ENCODE results near the gene CITED4.

CITED4 gene

DNA sequence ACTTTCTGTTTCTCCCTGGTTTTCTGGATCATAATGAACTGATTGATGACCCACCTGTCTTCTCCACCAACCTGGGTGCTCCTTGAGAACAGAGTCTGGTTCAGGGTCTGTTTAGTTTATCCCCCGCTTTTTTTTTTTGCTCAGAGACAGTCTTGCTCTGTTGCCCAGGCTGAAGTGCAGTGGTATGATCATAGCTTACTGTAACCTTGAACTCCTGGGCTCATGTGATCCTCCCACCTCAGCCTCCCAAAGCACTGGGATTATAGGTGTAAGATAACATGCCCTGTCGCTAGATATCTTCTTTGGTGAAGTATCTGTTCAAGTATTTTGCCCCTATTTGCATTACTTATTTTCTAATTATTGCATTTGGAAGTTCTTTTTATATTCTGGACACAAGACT lies 30.2 kb upstream of the CITED4 start:
- no peak for DNase-seq
- TF ChIP-seq, protein P1, sequence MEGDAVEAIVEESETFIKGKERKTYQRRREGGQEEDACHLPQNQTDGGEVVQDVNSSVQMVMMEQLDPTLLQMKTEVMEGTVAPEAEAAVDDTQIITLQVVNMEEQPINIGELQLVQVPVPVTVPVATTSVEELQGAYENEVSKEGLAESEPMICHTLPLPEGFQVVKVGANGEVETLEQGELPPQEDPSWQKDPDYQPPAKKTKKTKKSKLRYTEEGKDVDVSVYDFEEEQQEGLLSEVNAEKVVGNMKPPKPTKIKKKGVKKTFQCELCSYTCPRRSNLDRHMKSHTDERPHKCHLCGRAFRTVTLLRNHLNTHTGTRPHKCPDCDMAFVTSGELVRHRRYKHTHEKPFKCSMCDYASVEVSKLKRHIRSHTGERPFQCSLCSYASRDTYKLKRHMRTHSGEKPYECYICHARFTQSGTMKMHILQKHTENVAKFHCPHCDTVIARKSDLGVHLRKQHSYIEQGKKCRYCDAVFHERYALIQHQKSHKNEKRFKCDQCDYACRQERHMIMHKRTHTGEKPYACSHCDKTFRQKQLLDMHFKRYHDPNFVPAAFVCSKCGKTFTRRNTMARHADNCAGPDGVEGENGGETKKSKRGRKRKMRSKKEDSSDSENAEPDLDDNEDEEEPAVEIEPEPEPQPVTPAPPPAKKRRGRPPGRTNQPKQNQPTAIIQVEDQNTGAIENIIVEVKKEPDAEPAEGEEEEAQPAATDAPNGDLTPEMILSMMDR (IDR thresholded peaks at IDR 0.05; ENCODE audit: low read depth, low read length): no peak
- no peaks in the 10 kb centered on the region for H3K27me3 ChIP-seq

DNA sequence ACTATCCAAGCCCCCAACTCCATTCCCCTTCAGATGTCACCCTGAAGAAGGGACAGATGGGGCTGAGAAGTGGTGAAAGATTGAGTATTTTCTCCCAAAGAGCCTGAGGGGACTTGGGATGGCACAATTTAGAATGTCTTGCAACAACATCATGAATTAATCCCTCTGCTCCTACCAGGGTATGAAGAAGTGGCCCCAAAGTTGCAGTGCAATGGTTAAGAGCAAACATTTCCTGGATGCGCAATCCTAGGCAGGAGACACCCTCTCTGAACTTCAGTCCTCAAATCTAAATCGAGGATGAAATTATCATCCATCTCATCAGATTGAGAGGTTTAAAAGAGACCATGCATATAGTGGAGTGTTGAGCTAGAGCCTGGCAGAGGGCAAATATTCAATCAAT lies 28.6 kb upstream of the CITED4 start:
- Histone ChIP-seq H3K36me3 (no peaks in the 10 kb centered on the region), H3K4me1 (no peaks in the 10 kb centered on the region), H3K4me3 (ENCODE audit: low read depth, low read length) (no peak overlapping the region), H3K9me3 (no peaks in the 10 kb centered on the region), H3K27me3 (no peaks in the 10 kb centered on the region)
- TF ChIP-seq, protein P1 (IDR thresholded peaks at IDR 0.05; ENCODE audit: low read depth, low read length): no peak
- no peak for DNase-seq

More for the DNA sequence above, 30.2 kb upstream of the CITED4 start:
- Histone ChIP-seq H3K36me3 (no peaks in the 10 kb centered on the region), H3K4me1 (no peaks in the 10 kb centered on the region), H3K9me3 (no peaks in the 10 kb centered on the region), H3K4me3 (ENCODE audit: low read depth, low read length) (no peak overlapping the region)

DNA sequence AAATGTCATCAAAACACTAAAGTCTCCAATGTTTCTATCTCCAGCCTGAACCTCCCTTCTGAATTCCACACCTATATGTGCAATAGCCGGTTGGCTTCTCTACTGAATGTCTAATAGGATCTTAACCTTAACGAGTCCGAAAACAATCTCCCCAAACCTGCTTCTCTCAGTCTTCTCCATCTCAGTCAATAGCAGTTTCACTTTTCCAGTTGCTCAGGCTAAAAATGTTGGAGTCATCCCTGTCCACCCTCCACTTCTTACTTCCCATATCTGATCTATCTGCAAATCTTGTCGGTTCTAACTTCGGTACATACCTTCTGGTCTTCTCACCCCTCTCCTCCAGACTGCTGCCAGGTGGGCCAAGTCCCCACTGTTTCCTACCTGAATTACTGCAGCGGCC lies 25.5 kb upstream of the CITED4 start:
- H3K4me1 ChIP-seq: no peaks in the 10 kb centered on the region
- no peak overlapping the region for H3K4me3 ChIP-seq (ENCODE audit: low read depth, low read length)
- no peaks in the 10 kb centered on the region for H3K9me3 ChIP-seq
- no peak for DNase-seq
- no peaks in the 10 kb centered on the region for H3K36me3 ChIP-seq
- TF ChIP-seq, protein P1 (IDR thresholded peaks at IDR 0.05; ENCODE audit: low read depth, low read length): no peak
- H3K27me3 ChIP-seq: no peaks in the 10 kb centered on the region

DNA sequence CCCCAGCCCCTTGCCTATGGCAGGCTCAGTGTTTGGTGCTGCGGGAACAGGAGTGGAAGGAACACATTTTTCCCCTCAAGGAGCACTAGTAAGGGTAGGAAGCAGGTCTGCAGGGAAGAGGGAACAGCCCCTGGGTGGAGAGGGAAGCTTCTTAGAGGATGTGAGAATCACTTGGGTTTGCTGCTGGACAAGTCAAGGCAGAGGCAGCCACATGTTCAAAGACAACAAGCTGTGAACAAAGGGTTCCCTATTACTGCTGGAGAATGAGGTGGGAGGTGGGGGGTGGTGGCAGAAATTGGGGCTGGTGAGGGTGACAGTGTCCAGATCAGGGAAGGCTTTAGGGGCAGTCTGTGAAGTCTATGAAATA lies 24.8 kb upstream of the CITED4 start:
- no peaks in the 10 kb centered on the region for H3K4me1 ChIP-seq
- no peaks in the 10 kb centered on the region for H3K36me3 ChIP-seq
- no peak overlapping the region for H3K4me3 ChIP-seq (ENCODE audit: low read depth, low read length)
- H3K9me3 ChIP-seq: no peaks in the 10 kb centered on the region
- TF ChIP-seq, protein P1 (IDR thresholded peaks at IDR 0.05; ENCODE audit: low read depth, low read length): no peak
- DNase-seq: no peak
- H3K27me3 ChIP-seq: no peaks in the 10 kb centered on the region

DNA sequence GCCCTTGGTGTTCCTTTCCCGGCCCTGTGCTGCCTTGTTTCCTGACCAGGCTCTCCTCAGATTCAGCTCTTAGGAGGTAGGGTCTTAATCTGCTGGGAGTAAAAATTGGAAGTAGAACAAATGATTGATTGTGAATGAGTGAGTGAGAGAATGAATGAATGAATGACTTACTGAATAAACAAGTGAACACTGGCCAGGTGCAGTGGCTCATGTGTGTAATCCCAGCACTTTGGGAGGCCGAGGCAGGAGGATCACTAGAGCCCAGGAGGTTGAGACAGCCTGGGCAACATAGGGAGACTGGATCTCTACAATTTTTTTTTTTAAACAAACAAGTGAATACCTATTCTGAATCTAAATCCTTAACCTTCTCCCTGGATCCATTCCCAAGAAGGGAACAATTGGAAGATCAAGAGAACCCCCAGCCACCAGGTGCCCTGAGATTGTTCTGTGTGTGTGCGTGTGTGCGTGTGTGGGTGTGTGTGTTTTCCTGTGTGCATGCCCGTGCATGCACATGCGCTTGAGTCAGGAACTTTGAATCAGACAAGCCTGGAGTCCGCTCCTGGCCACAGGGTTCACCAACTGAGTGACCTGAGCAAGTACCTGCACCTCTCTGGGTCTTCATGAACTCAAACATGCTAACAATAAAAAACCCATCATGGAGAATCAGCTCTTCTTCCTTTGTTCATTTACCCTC lies 24.3 kb upstream of the CITED4 start:
- no peaks in the 10 kb centered on the region for H3K27me3 ChIP-seq
- no peak for DNase-seq
- H3K36me3 ChIP-seq: no peaks in the 10 kb centered on the region
- H3K9me3 ChIP-seq: no peaks in the 10 kb centered on the region
- no peak overlapping the region for H3K4me3 ChIP-seq (ENCODE audit: low read depth, low read length)
- TF ChIP-seq, protein P1 (IDR thresholded peaks at IDR 0.05; ENCODE audit: low read depth, low read length): no peak
- no peaks in the 10 kb centered on the region for H3K4me1 ChIP-seq

DNA sequence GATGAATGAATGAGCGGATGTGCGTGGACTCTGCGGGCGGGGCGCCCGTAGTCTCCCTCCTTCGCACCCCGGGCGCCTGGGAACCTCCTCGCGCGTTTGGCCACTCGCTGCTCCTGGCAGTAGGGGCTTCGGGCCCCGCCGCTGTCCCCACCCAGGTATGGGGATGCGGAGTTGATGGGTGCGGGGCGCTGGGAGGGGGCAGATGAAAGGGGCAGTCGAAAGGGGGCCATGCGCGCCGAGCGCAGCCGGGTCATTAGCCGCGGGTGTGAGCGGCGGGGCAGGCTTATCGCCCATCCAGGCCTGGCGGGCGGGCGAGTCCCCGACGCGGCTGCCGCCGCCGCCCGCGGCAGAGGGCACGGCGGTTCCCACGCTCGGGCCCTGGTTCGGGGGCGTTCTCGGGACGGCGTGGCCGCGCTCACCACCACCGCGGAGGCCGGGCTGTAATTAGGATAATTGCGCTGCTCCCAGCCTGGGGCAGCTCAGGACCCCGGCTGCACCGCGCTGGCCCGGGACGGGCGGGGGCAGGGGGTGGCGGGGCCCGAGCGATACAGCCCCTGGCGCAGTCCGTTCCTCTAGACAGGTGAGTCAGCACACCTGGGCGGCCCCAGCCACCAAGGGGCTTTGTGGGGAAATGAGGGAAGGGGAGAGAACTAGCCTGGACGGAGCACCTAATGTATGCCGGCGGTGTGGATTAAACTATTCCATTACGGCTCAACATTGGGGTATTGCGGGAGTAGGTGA lies 22.1 kb upstream of the CITED4 start:
- Histone ChIP-seq H3K4me1 (no peaks in the 10 kb centered on the region), H3K27me3 (no peaks in the 10 kb centered on the region), H3K36me3 (no peaks in the 10 kb centered on the region), H3K4me3 (ENCODE audit: low read depth, low read length) (no peak overlapping the region), H3K9me3 (no peaks in the 10 kb centered on the region)
- no peak for DNase-seq
- TF ChIP-seq, protein P1 (IDR thresholded peaks at IDR 0.05; ENCODE audit: low read depth, low read length): no peak
